GM18861 (cell line): ENCODE measurements around the gene CITED4.

ENCODE experiments used
- ATAC-seq: cut with Tn5 transposase; IDR thresholded peaks from one replicate; pipeline ENCODE4 v1.9.1; 2021; ENCODE audit not compliant: unreplicated experiment

Gene CITED4

DNA sequence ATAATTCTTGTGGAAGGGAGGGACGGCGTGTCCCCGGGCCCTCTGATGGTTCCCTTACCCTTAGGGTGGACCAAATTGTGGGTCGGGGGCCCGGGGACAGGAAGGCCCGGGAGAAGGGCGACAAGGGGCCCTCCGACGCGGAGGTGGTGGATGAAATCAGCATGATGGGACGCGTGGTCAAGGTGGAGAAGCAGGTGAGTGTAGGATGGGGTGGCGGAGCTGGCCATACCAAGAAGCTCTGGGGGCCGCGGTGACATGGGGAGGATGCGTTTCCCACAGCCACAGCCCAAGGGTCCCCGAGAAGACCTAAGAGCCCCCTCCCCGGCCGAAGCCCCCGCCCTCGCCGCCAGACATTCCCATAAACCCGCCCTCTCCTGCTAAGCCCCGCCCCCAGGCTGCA, 24.6 kb downstream of the CITED4 start:
- ATAC-seq = no peak

GRCh38 chr1:40836283-40836682, 25.9 kb downstream of the CITED4 start:
- no peak for ATAC-seq

DNA sequence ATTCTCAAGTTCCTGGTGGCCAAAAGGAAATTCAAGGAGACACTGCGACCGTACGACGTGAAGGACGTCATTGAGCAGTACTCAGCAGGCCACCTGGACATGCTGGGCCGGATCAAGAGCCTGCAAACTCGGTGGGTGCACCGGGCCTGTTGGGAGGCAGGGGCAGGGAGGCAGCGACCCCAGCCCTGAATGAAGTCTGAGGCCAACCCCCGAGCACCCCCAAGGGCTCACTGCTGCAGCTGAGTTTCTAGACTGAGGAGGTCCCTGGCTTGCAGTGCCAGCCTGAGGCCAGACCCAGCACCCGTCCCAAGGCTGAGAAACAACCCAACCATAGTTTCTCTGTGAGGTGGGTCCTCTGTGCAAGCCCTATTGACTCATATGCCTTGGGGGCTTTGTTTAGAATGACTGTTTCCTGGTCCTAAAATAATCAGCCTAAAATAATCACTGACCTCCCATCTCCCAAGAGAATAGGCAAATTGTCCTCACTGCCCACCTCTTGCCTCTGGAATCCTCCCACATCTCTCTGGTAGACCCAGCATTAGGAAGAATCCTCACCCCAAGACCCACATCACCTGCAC, 27.1 kb downstream of the CITED4 start:
- ATAC-seq = no peak

DNA sequence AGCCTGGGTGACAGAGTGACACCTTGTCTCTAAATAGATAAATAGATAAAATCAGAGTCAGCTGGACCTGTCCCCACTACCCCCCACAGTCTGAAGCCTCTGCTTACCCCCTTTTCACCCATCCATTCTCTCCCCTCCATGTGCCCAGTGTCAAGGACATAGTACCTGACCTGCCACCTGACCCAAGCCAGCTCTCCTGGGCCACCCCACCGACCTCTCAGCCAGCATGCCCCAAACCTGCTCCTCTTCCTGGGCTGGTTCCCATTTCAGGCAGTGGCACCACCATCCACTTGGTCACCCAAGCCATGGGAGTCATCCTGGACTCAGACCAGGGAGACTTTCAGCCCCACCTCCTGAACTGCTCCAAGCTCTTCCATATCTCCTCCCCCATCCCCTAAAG, 28.2 kb downstream of the CITED4 start:
- no peak for ATAC-seq

GRCh38 chr1:40831001-40831732, 31.0 kb downstream of the CITED4 start:
- ATAC-seq = no peak

DNA sequence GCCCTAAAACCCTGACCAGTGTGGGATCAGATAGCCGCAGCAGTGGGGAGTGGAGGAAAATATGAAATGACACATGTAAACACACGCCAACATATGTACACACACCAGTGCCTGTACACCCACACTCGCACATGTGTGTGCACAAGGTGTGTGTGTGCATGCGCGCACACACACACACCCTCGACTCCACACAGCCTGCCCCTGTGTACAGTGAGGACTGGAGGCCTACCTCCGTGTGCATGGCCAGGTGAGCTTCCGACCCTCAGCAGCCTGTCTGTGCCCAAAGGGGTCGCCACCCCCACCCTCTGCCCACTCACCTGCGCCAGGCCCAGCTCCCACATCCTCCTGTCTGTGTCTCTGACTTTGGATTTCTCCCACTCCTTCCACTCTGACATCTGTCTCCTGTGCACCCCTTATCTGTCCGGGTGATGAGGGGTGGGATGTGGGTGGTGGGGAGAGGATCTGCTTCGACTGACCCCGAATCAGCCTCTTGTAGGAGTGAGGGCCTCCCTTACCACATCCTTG, 31.7 kb downstream of the CITED4 start:
- no peak for ATAC-seq

DNA sequence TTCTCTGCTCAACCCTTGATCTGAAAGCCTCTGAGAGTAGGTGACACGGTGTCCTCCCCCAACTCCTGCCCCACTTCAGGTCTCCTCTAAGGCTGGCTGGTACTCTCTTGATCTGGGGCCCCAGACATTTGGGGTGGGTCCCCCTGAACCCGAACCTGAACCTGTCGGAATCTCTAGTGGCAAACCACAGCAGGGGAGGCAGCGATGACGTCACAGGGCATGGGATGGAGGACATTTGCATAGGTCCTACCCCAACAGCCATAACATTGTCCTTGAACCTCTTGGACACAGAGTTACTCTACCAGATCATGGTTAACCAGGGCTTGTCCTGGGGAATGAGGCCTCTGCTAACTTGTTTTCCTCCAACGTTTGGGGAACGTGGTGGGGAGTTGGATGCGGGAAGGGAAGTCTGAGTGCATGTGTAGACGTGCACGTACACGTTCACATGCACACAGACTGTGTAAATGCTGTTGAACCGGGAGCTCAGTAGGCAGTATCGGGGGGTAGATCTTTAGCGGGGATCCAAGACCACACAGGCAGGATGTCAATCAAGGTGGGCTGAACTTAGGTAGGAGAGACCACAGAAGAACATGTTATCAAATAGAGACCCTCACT, 32.4 kb downstream of the CITED4 start:
- ATAC-seq = no peak

DNA sequence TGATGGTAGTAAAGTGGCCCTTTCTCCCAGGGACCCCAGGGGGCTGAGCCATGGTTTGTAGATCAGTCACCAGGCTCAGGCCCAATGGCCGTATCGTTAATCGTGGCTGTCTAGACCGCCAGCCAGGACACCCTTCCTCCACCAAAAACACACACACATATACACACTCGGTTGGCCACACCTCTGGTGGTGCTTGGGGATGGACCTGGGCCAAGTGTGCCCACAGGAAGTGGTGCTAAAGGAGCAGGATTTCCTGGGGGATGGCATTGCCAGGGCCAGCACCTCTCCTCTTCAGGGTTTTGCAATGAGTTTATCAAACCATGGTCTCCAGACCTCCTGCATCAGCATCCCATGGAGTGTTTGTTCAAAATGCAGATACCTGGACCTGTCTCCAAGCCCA, 36.2 kb downstream of the CITED4 start:
- ATAC-seq = no peak

DNA sequence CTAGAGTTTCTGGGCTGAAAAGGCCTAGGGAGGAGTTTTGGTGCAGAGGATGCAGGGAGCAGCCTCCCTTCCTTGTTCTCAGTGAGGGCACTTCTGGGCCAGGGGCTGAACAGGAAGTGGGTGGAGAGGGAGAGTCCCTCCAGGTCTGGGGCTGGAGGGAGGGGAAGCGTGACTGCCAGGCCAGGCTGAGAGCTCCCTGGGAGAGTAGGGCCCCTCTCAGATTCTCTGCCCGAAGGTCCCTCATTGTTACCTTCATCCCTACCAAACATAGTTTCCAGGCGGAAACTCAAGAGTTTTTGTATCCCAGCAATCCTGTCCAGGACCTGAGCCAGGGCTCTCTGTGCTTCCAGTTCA, 36.8 kb downstream of the CITED4 start:
- no peak for ATAC-seq

- ATAC-seq = no peak
Observed at GRCh38 chr1:40824591-40825434, 37.4 kb downstream of the CITED4 start.

DNA sequence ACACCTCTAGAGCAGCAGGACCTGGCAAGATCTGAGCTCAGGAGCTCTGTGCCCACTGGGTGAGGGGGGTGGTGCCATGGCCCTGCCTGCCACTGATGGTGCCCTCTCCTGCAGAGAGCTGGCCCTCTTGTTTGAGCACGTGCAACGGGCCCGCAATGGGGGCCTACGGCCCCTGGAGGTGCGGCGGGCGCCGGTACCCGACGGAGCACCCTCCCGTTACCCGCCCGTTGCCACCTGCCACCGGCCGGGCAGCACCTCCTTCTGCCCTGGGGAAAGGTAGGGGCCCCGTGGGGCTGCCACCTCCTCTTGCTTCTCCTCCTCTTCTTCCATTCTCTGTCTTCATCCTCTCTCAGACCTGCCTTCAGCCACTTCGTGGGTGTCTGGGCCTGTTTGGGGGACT, 38.2 kb downstream of the CITED4 start:
- no peak for ATAC-seq

- no peak for ATAC-seq
Observed at GRCh38 chr1:40823345-40823744, 38.8 kb downstream of the CITED4 start.

GRCh38 chr1:40822890-40823289, 39.3 kb downstream of the CITED4 start:
- no peak for ATAC-seq

DNA sequence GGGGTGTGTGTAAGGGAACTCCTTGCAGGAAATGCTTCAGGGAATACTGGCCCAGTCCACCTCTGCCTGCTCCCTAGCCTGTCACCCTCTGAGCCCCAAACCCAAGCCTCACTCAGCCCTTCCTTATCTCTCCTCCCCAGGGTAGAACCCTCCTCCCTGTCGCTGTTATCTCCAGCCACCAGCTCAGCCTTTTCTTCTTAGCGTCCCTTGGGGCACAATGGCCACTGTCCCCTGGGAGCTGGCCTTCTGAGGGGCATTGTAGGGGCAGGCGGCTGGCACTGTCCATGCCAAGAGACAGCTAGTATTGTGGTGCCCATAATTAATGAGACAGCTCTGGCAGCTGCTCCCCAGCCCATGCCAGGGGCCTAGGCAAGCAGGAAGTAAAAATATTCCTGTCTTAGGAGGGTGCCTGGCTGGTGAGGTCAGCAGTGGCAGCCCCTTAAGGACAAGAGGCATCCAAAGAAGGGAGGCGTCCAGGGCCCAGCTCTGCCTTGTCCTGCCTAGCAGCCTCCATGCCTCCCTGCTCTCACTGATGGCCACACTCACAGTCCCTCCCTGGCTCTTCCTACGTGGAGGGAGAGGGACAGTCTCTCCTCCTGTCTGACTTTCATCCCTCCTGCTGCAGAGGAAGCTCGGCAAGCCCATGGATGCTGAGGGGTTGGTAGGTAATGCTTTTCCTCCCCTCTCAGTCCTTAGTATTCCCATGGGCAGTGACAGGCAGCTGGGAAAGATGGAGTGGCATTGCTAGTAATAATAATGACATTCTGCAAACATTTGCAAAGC, 41.1 kb downstream of the CITED4 start:
- no peak for ATAC-seq

DNA sequence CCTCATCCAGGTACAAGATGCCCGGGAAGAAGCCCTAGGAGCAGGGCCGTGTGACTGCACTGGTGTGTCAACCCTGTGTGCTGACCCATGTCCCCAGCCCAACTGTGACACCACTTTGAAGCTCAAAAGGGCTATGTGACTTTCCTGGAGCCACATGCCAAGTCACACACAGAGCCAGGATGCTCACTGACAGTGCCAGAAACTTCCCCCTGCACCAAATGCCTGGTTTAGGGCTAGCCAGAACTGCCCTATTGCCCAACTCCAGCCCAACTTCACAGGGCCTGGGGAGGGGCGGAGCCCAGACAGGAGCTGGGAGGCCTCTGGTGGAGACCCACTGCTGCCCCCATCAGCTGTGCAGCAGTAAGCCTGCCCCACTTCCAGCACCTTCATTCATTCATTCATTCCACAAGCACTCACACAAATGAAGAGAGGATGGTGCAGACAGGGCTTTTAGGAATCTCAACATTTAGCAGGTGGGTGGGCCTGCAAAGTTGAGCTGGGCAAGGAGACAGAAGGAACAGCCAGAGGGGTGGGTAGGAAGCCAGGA, 41.8 kb downstream of the CITED4 start:
- no peak for ATAC-seq

- no peak for ATAC-seq
Observed at GRCh38 chr1:40819101-40819500, 43.1 kb downstream of the CITED4 start.

- no peak for ATAC-seq
Observed at GRCh38 chr1:40818264-40818961, 43.8 kb downstream of the CITED4 start.

DNA sequence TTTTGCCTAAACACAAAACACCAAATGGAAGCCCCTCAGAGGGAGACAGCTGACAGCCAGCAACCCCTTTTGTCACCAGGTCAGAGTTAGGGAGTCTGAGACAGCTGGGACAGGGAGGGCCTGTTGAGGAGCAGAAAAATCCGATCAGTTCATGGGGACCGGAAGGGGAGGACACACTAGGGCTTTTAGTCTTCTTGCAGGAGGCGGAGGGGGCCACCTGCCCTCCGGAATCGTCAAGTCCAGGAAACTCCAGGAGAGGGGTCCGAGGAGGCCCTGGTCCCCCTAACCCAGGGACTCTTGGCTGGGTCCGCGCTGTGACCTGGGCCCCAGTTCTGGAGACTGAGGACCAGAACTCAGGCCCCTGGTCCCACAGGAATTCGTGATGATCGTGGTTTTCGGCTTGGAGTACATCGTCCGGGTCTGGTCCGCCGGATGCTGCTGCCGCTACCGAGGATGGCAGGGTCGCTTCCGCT, 44.3 kb downstream of the CITED4 start:
- ATAC-seq = no peak

DNA sequence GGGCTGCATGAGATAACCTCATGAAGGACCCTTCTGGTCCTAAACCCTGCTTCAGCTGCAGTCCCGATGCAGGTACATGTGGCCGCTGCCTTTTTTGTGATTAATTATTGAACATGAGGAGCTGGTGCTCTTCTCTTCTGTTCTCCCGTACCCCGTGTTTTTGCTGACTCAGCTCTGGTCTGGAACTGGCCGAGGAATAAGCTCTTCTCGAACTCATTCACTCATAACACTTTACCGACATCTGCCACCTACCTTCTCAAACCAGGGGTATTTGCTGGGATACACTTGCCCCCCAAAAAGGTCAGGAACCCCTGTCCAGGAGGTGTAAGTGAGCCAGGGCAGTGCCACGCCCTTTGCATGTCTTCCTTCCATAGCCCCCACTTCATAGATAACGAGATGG, 46.7 kb downstream of the CITED4 start:
- ATAC-seq = no peak
